Right lobe of liver (tissue), 4 donors: Measurements from ENCODE around the gene MAPK8.

Source experiments
- POLR2A ChIP-seq: fragments of 450-650 bp; IDR thresholded peaks from one replicate; pipeline ENCODE4 v1.6.1; 2017; ENCODE audit warnings: antibody characterized with exemption, mild to moderate bottlenecking
- TF ChIP-seq, protein P1 (sequence below), 4 donors: fragments of 200-600 bp in 3 of 4; fragments of 450-650 bp in 1 of 4; IDR thresholded peaks; one replicate each; pipeline versions ENCODE4 v1.5.1 to v1.8.0; 2016 to 2022; ENCODE audit warnings: antibody characterized with exemption in 4 of 4, mild to moderate bottlenecking in 2 of 4
- donor health status: DM: no; HTN: no; CAD: no.
- donor health status: DM: no; HTN: no; CAD: no.
- donor health status: DM: no; HTN: yes; CAD: no.

DNA sequence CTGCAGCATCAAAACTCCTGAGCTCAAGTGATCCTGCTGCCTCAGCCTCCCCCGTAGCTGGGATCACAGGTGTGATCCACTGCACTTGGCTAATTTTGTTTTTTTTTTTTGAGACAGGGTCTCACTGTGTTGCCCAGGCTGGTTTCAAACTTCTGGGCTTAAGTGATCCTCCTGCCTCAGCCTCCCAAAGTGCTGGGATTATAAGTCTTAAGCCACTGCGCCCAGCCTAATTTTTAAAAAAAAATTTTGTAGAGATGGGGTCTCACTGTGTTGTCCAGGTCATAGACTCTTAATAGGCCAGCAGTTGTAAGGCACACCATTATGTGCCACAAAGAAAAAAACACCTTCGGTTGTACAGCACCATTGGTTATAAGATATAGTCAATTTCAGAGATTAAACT lies 122.4 kb downstream of the MAPK8 start:
- TF ChIP-seq, protein P1, sequence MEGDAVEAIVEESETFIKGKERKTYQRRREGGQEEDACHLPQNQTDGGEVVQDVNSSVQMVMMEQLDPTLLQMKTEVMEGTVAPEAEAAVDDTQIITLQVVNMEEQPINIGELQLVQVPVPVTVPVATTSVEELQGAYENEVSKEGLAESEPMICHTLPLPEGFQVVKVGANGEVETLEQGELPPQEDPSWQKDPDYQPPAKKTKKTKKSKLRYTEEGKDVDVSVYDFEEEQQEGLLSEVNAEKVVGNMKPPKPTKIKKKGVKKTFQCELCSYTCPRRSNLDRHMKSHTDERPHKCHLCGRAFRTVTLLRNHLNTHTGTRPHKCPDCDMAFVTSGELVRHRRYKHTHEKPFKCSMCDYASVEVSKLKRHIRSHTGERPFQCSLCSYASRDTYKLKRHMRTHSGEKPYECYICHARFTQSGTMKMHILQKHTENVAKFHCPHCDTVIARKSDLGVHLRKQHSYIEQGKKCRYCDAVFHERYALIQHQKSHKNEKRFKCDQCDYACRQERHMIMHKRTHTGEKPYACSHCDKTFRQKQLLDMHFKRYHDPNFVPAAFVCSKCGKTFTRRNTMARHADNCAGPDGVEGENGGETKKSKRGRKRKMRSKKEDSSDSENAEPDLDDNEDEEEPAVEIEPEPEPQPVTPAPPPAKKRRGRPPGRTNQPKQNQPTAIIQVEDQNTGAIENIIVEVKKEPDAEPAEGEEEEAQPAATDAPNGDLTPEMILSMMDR (IDR thresholded peaks at IDR 0.05) = no peak
- TF ChIP-seq POLR2A = no peak
